HG02642 (cell line): ENCODE results near the gene TTL.
"Not testable (repeated sequence)": the region's sequence is repeated elsewhere in the genome, so short reads cannot be mapped to it uniquely, and the experiment has no call there.

ENCODE experiments used
- ATAC-seq: cut with Tn5 transposase; IDR thresholded peaks from one replicate; pipeline ENCODE4 v1.9.1; 2021; ENCODE audit warnings: mild to moderate bottlenecking; ENCODE audit not compliant: unreplicated experiment, poor library complexity

Gene TTL

DNA sequence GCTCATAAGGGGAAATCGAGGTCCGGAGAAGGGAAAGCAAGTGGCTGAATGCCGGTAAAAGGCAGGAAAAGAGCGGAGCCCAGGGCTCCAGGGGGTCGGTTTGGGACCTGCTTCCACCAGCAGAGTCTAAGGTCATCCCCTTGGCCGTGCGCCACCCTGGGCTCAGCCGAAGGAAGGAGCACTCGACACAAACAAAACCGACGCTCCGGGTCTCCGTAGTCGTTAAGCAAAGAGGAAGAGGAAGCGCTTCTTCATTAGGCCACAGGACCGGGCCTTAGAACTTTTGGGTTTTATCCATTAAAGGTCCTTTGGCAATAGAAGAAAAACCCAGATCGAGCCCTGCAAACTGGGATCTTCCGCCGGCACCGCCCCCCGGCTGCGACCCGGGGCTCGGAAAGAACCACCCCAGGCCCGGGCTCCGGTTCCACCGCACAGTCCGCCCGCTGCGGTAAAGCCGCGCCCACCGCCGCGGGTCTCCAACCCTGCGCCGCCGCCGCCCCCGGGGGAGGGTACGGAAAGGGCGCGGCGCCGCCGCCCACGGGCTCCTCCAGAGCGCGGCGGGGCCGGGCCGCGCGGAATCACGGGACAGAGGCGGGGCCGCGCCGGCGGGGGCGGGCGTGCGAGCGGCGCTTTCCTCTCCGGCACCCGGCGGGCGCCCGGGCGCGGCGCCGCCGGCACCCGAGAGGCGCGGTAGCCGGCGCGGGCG is at the start of gene TTL:
Gene TTL, plus strand, starts transcription at position 629 of the 706 bp plus-strand sequence. CDS start 189 bp downstream, outside the sequence.
- ATAC-seq, result peak; percentile 79

DNA sequence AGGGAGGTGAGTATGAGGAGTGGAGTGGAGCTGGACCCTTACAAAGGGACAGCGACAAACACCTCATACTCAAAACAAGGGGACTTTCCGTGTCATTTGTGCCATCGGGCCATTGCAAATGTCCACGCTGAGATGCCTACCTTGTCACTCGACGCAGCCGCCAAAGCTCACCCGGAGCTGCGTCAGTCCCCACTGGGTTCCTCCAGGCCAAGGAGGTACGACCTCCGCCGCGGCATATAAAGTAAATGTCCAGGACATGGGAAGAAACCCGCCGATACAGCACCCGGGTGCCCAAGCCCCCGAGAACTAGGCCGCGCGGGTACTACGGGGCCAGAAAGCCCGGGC is 49.6 kb upstream of the TTL start:
- not testable (repeated sequence) for ATAC-seq

DNA sequence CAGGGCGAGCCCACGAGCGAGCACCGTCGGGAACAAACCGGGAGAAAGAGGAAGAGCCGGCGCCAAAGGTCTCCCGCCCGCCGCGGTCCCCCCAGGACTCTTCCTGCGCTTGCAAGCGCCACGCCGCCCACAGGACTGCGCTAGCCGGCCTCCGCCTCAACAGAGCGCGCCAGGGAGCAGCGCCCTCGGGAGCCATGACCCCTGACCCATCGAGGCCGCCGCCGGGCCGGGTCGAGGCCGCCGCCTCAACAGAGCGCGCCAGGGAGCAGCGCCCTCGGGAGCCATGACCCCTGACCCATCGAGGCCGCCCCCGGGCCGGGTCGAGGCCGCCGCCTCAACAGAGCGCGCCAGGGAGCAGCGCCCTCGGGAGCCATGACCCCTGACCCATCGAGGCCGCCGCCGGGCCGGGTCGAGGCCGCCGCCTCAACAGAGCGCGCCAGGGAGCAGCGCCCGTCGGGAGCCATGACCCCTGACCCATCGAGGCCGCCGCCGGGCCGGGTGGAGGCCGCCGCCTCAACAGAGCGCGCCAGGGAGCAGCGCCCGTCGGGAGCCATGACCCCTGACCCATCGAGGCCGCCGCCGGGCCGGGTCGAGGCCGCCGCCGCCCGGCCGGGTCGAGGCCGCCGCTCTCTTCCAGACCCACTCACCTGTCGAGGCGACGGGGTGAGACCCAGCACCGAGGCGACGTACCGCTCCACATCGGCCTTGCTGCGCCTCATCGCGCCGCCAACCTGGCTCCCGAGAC is 49.0 kb upstream of the TTL start:
- peak; percentile 45 for ATAC-seq

DNA sequence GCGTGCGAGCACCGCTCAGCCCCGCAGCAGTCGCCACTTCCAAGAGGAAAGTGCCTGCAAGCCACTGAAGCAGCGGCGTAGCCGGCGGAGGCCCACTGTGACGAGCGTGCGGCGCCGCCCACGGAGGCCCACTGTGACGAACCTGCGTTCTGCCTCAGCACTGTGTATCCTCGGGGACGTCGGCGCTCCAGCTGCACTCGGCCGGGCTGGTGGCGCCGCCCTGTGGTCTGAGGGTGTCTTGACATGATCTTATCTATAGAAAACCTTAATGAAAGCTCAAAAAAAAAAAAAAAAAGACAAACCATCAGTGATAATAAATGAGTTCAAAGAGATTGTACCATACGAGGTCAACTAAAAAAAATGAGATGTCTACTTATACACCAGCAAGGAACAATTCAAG is 48.5 kb upstream of the TTL start, which contains the start of gene RGPD8:
Gene RGPD8, minus strand, starts transcription at position 166 of the 400 bp plus-strand sequence. CDS start 192 bp downstream, outside the sequence.
- ATAC-seq, result peak; percentile 99

DNA sequence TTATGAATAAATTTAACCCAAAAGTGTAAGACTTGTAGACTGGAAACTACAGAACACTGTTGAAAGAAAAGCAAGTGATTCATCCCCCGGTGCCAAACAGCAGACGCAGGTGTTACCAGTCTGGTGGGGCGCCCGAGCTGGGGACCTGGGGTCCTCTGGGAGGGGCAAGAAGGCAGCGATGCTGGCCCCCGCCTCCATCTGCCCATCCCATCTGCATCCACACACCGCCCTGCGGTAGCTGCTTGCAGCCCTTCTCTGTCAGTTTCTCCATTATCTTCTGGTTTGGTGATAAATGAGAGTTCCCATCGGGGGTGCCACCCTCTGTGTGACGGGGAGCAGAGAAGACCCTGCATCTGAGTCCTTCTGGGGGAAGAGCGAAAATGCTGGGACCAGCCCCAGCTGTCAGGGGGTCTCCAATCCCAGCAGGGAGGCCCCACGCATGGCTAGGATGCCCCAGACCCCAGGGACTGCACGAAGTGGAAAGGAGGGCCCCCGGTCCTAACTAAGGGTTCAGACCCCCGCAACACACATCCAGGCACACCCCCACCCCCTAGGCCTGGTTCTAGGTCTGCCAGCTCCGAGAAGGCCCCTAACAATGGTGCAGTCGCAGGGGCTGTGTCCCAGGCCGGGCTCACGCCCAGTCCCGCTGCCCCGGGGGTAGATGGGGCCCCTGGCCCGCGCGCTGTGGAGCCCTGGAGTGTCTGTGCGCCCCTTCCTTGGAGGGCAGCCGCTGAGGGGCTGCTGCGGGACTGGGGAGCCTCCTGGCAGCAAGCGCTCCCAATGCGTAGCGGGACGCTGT is 47.8 kb upstream of the TTL start:
- no peak for ATAC-seq

DNA sequence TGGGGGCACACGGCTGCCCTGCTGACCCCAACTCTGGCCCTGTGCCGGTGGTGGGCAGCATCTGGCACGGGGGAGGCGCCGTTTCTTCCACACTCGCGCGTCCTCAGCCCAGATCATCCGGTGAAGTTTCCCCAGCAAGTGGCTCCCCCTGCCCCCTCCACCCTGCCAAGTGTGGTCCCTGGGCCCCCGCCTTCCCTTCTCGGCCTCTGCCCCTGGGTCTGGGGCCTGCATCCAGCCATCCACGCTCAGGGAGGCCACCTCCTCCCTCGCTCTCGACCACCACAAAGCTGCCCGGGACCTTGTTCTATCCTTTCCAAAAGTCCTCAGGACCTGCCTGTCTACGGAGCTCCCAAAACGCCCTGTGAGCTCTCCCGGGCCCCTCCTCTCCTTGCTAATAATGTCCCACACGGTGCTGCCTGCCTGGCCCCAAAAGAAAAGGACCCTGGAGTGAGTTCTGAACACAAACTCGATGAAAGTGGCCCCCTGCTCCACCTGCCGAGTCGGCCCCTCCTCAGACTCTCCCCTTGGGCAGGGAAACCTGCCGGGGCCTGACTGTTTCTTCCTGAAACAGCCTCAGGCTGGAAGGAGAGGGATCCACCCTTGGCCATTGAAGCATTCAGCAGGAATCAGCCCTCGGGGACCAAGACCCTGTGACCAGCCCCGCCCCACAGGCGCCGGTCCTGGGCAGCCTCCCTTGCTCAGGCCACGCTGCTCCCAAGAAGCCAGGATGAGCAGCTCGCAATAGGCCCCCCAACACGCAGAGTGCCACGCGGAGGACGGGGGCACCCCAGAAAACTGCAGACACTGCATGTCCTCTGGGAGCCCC is 46.9 kb upstream of the TTL start:
- ATAC-seq, result not testable (repeated sequence)

DNA sequence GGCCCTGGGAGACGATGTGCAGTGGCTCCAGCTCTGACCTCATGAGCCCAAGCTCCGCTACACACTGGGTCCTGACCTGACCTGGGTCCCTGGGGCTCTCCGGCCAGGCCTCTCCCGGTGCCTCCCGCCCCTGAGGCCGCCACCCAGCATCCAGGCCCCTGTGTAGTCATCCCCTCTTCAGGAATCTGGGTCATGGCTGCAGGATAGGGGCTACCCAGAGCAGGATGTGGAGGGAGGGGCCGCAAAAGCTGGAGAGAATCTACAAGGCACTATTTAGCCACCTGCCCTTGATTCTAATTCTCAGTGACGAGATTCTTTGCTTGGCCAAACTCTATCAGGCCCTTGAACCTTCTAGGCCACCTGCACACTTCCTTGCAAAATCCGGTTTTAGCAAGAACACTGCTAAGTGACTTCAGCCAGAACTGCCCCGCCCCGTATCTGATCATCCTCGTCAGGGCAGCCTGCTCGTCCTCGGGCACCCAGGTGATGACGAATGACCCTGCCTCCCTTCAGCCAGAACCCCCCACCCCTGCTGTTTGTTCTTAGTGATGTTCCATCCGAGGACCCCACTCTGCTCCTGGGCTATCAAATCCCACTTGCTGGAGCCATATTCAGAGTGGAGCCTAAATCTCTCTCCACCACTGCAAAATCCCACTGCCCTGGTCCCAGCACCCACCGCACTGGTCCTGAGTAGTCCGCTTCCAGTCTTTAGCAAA is 46.1 kb upstream of the TTL start:
- ATAC-seq, result not testable (repeated sequence)

DNA sequence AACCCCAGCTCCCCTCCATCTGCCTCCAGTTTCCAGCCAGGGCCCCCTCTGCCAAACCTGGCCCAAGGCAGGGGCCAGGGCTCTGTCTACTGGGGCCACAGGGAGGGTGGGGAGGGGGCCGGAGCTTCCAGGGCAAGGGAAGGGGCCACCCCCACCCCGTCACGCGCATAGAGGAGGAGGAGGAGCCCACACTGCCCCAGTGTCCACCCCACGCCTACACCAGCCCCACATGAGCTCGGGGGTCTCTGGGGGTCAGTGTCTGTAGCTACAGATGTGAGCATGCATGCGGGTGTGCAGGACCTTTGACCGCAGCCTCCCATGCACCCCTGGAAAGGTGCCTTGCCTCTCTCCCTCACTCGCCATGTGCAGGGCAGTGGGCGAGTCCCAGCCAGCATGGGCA is 45.0 kb upstream of the TTL start:
- not testable (repeated sequence) for ATAC-seq

DNA sequence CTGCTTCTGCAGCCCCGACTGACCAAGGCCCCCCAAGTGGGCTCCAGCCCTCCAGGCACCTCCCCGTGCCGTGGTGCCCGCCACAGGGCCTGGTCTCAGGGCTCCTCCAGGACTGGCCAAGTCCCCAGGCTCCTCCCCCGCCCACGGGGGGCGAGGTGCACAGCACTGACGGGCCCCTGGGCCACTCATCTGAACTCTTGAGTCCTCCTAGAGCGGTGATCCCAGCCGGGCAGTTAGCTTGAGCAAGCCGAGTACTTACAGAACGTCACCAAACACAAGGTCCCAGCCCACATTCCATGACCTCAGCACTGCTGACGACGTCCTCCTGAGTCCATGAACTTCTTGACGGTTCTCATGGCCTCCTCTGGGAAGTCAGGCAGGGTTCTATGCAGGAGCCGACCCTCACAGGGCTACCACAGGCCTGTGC is 44.5 kb upstream of the TTL start:
- ATAC-seq, result not testable (repeated sequence)

DNA sequence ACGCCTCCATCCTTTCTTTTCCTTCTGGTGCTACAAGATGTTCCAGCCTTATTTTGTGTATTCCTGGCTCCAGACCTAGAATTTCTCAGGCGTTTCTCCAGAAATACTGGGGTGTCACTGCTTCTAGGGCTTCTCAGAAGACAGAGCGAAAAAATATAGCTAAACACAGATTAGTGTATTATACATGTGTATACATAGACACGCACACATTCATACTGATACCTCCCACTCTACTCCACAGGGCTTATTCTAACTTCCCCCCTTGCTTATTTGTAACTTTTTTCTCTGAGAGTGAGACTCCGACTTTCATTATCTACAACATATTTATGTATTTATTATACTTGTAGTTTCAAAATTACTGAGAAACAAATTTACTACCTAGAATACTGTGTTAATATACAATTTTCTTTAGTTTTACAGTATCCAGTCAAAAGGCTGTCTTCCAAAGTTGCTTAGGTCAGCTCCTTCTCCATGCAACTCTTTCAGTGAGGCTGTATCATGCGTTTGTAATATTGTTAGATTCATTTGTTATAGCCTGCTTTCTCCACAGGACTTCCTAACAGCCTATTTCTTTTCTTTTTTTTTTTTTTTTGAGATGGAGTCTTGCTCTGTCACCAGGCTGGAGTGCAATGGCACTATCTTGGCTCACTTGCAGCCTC is 43.2 kb upstream of the TTL start:
- not testable (repeated sequence) for ATAC-seq

DNA sequence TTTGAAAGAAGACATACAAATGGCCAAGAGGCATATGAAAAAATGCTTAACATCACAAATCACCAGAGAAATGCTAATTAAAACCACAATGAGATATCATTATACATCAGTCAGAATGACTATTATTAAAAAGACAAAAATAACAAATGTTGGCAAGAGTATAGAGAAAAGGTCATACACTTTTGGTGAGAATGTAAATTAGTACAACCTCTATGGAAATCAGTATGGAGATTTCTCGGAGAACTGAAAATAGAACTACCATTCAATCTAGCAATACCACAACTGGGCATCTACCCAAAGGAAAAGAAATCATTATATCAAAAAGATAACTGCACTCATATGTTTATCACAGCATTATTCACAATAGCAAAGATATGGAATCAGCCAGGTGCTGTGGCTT is 37.7 kb upstream of the TTL start:
- ATAC-seq, result not testable (repeated sequence)

DNA sequence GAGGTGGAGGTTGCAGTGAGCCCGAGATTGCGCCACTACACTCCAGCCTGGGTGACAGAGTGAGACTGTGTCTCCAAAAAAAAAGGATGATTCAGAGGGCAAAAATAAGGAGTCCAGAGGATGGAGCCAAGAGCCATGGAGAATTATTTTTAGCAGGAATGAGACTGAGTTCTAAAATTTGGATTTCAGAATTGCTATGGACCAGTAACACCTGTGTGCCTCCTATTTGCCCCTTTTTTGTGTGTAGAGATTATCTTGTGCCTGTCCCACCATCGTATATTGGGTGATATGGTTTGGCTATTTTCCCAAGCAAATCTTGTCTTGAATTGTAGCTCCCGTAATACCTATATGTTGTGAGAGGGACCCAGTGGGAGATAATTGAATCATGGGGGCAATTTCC is 32.1 kb upstream of the TTL start:
- no peak for ATAC-seq

DNA sequence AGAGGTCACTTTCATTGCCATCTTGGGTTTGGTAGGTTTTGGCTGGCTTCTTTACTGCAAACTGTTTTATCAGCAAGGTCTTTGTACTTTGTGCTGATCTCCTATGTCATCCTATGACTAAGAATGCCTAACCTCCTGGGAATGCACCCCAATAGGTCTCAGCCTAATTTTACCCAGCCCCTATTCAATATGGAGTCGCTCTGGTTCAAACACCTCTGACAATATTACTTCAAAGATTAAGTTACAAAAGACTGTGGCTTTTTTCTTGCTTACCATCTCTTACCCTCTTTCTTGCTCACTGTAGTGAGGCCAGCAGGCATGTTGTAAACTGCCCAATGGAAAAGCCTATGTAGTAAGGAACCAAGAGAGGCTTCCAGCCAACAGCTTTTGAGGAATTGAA is 30.6 kb upstream of the TTL start:
- no peak for ATAC-seq

DNA sequence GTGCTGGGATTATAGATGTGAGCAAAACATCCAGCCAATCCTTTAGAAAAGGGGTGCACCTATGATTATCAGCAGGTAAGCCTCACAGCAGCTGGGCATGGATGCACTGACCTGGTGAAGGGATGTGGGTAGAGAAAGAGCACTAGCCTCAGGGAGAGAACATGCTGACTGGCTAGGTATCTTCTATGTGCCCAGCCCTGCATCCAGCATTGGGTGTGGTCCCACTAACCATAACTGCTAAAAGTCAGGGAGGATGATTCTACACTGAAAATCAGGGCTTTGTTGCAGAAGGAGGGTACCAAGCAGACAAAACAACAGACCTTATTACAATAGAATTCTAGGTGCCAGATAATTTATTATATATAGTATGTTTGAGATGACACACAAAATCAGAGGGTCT is 27.4 kb upstream of the TTL start:
- no peak for ATAC-seq

DNA sequence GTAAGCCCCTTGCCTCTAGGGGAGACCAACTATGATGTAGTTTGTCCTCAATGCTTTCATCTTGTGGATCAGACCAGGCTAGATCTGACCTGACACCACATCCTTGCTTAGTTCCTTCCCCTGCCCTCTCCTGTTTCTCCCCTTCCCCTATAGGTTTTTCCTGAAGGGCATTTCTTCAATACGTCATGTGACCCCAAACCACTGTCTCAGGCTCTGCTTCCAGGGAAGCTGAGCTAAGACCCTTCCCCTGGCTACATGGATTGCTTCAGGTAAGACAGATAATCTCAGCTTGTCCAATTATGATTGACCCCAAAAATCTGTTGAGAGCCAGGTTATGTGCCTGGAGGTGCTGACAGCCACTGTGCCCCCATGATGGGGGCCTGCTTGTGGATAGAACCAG is 22.6 kb upstream of the TTL start:
- ATAC-seq, result no peak

DNA sequence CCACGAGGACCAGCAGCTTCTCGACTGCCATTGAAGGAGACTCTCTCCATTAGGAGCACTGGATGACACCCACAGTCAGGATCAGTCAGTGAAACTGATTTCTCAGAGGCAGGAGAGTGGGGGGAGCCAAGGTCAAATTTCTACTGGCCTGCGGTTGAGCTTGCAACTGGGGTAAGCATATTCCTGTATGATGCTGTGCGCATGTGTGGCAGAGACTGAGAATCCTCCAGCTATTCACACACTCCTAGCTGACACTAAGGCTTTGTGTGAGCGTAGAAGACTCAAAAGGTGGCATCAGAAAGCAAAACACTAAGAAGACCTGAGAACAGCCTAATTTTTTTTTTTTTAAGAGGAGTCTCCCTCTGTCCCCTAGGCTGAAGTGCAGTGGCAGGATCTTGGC is 19.8 kb upstream of the TTL start:
- no peak for ATAC-seq

DNA sequence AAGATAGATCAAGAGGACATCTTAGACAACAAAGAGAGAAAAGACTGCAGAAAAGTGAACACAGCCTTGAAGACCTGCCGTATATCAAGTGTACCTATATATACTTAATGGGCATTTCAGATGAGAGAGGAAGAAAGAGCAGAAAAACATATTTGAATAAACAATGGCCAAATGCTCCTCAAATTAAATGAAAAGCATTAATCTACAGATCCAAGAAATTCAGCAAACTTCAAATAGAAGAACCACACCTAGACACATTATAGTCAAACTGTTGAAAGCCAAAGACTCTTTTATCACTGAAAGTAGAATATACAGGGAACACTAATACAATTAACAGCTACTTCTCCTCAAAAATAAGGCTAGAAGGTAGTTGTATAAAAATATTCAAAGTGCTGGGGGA is 18.7 kb upstream of the TTL start:
- ATAC-seq, result no peak

DNA sequence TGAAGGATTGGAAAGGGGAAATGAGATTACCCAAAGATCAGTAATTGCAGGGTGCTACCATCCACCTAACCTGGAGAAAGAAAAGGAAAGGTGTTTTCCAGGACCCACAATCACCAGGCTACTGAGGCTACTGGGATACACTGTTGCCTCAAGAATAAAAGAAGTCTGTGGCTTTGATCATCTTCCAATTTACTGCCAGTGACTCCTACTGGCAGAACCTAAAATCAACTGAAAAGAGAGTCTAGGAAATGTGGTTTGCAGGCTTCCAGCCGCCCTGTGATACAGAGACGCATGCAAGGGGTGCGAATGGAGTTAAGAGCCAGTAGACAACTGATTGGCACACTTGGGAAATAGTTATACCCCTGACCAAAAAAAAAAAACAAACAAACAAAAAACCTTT is 16.6 kb upstream of the TTL start:
- no peak for ATAC-seq
